Activated CD8-positive, alpha-beta memory T cell treated with anti-CD3 and anti-CD28 coated beads for 4 hours (primary cell): ENCODE measurements around the gene PIK3C2G.
"Not testable (repeated sequence)": the region's sequence is repeated elsewhere in the genome, so short reads cannot be mapped to it uniquely, and the experiment has no call there.

Experiments
- DNase-seq, 2 donors: peaks; one replicate each; pipeline ENCODE4 v3.0.0-alpha.2; 2020; ENCODE audit warnings: low read depth in 2 of 2

PIK3C2G gene, protein sequence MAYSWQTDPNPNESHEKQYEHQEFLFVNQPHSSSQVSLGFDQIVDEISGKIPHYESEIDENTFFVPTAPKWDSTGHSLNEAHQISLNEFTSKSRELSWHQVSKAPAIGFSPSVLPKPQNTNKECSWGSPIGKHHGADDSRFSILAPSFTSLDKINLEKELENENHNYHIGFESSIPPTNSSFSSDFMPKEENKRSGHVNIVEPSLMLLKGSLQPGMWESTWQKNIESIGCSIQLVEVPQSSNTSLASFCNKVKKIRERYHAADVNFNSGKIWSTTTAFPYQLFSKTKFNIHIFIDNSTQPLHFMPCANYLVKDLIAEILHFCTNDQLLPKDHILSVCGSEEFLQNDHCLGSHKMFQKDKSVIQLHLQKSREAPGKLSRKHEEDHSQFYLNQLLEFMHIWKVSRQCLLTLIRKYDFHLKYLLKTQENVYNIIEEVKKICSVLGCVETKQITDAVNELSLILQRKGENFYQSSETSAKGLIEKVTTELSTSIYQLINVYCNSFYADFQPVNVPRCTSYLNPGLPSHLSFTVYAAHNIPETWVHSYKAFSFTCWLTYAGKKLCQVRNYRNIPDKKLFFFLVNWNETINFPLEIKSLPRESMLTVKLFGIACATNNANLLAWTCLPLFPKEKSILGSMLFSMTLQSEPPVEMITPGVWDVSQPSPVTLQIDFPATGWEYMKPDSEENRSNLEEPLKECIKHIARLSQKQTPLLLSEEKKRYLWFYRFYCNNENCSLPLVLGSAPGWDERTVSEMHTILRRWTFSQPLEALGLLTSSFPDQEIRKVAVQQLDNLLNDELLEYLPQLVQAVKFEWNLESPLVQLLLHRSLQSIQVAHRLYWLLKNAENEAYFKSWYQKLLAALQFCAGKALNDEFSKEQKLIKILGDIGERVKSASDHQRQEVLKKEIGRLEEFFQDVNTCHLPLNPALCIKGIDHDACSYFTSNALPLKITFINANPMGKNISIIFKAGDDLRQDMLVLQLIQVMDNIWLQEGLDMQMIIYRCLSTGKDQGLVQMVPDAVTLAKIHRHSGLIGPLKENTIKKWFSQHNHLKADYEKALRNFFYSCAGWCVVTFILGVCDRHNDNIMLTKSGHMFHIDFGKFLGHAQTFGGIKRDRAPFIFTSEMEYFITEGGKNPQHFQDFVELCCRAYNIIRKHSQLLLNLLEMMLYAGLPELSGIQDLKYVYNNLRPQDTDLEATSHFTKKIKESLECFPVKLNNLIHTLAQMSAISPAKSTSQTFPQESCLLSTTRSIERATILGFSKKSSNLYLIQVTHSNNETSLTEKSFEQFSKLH (N-terminal part only)

GRCh38 chr12:18261273-18261672, at the start of gene PIK3C2G:
Gene PIK3C2G (plus strand): TSS chr12:18261518. CDS start chr12:18282082, 20,564 bp downstream.
- no peak for DNase-seq

- DNase-seq = no peak
These were observed 43.4 kb upstream of the PIK3C2G start for GRCh38 chr12:18217966-18218365.

GRCh38 chr12:18221726-18222125, 39.6 kb upstream of the PIK3C2G start:
- no peak for DNase-seq

- DNase-seq = no peak
These were observed 38.6 kb upstream of the PIK3C2G start for GRCh38 chr12:18222699-18223098.

DNA sequence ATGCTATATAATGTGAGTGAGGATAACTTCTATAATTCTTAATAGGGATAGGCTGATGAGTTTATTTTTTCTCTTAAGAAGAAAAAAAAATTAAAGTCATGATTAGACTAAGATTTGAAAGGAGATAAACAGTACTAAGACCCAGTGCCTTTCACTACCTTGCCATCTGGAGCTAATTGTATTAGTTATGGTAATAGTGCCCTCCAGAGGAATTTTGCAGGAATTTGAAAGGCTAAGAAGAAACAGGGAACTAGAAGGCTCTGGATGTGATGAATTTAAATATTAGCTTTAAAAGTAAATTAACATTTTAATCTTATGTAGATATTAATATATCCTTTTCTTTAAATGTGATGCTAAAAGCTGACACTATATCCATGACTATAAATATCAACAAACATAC, 36.6 kb upstream of the PIK3C2G start:
- no peak for DNase-seq

- DNase-seq = no peak
These were observed 21.8 kb upstream of the PIK3C2G start for GRCh38 chr12:18239526-18239925.

GRCh38 chr12:18242380-18243089, 18.8 kb upstream of the PIK3C2G start:
- no peak for DNase-seq

- DNase-seq = no peak
These were observed 18.1 kb upstream of the PIK3C2G start for GRCh38 chr12:18243238-18243637.

DNA sequence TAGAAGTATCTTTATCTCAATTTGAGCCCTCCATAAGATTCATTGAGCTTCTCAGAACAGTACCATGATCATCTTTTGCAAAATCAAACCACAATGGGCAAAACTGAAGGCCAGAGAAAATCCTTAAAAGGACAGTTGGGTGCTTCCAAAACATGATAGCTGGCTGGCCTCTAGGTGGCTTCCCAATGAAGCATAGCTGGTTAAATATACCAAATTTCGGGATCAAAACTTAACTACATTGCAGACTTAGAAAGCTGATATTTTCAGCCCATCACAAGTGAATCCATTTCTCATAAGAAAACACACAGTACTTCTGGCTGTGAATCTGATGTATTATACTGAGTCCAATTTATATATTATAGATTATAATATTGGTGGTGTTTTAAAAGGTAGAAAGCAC, 15.3 kb upstream of the PIK3C2G start:
- DNase-seq = no peak

DNA sequence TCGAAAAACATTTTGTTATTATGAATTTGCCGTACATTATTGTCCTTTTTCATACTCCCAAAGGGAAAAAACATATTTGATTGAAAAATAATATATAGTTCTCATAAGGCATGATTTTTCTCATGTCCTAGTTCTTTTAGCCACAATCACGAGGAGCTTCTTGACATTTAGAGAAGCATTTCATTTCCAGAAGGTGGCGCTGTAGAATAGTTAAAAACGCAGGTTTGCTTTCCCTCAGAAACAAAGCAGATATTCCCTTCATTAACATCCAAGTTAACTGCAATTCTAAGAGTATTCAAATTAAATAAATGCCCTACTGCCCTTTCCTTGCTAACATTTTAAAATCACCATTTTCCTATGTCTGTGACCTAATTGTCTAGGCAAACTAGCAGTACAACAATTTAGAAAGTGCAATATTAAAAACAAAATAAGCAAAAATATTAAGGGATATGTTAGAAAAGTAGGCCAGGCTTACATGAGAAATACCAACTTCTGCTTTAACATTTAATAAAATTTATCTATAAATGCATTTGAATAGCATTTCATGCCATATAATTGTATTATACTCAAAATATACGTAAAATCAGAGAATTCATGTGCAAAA, 10.9 kb upstream of the PIK3C2G start:
- DNase-seq = no peak

DNA sequence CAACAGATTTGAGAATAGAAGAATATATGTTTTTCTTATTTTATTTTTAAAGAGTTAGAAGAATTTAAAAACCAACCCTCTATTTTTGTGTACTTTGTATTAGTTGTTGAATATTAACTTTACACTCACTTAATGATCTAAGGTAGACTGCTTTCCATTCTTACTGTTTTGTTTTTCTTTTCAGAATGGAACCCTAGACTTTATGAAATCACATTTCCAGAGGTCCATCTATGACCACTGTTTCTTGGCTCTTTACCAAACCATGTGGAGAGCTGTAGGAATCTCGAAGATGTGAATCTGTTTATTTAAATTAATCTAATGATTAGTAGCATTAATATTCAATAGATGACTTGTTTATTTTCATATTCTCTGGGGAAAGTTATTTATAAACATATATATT, 7.2 kb upstream of the PIK3C2G start:
- no peak for DNase-seq

DNA sequence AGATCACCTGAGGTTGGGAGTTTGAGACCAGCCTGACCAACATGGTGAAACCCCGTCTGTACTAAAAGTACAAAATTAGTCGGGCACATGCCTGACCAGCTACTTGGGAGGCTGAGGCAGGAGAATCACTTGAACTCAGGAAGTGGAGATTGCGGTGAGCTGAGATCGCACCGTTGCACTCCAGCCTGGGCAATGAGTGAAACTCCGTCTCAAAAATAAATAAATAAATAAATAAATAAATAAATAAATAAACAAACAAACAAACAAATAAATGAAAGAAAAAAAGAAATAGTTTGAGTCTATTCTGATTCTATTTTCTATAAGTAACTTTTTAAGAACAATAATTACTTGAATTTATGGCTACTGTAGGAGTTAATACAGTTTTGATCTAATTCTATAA, 6.3 kb upstream of the PIK3C2G start:
- DNase-seq = not testable (repeated sequence)

DNA sequence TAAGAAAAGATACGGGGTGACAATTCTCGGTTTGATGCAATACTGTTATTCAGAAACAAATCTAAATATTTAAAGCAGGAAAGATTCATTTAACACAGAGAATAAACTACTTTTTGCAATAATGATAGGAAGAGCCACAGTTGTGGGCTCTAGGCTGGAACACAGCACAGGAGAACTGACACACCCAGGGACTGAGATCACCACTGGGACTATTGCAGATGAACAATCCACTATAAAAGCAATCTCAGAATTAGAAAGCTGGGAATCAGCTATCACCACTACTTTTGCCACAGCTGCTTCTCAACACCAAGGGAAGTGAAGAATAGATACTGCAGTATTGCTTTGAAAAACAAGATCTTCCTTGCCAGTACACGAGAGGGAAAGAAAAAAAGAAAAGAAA, 4.1 kb upstream of the PIK3C2G start:
- no peak for DNase-seq

GRCh38 chr12:18258929-18259328, 2.4 kb upstream of the PIK3C2G start:
- no peak for DNase-seq

DNA sequence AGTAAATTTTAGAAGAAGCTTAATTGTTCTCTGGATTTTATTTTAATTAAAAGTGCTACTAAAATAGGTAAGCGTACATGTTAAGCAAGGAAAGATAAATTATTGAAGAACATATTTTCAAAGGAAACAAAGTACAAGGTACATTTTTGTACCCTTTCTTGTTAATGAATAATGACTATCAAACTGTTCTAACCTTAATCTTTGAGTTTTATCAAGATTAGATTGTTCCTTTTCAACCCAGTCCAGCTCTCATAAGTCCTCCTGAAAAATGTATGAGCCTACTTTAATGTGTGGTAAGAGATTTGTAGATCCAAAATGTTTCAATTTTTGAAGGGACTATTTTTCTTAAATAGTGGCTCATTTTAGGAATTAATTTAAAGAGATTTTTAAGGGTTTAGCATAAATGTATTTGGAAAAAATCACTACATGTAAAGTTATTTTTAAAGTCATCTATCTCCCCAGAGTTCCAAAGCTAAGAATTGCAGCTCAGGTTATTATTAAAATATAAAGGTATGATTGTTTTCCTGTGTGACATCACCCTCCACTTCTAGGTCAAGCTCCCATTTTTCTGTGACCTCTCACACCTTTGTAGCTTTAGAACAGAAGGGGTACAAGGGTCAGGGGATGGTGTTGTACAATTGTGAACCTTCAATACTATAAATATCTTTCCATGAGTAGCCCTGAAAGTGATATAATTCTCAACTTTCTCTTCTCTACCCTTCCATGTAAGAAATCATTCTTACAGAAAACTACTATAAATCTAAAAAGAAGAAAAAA, 1.2 kb upstream of the PIK3C2G start:
- DNase-seq = no peak

DNA sequence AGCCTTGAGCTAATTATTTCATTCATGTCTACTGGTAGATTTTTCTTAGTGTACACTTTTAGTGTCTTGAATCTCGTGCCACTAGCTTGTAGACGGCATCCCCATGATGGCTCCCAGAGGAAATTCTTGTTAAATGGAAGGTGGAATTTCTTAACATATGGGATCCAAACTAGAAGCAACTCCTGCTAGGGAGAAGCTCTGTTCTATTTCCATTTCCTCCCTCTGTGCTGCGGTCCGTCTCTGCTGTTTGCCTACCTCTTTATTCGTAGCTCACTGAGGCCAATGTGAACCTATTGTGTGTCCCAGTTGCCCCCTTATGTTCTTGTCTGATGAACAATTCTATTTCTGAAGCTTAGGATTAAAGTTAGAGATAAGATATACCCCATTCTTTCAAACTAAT, 588 bp downstream of the PIK3C2G start:
- DNase-seq = no peak

- DNase-seq = no peak
These were observed 1.2 kb downstream of the PIK3C2G start for GRCh38 chr12:18262514-18262913.

GRCh38 chr12:18264581-18265075, 3.3 kb downstream of the PIK3C2G start:
- no peak for DNase-seq

DNA sequence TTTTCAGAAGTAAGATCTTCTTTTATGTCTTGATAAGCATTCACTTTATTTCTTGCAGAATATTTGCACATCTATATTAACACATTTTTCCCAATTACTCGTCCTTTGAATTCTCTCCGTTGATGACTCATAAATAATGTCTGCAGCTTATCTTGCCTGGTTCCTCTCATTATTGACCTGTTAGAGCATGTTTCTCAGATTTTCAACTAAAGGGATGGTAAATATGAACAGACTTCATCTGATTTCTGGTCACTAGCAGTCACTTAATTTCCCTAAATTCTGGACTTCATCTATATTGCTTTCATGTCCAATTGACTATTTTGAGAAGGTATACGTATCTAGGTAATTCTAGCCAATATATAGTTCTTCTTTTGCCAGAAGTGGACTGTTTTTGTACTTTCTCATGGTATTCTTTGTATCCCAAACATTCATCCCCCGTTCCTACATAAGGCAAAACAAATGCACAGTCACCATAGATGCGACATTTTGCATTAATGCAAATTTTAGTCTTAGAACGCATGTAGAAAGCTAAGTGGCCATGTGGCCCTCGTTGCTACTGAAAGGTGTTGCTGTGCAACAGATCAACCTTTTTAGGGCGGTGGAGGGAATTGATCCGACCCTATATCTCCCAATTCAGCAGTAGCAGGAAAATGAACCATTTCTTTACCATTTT, 6.2 kb downstream of the PIK3C2G start:
- DNase-seq = no peak
